Smooth muscle cell (in vitro differentiated cells): ENCODE measurements around the gene BCAS4. TPM values are rescaled to one million over a fixed set of nuclear protein-coding genes. Genes with fewer than 3 reads are reported as not detected.

Experiments
- DNase-seq: peaks from one replicate; lab custom pipeline; 2025; ENCODE audit not compliant: unreplicated experiment; lab: John Stamatoyannopoulos, UW
- H2AFZ ChIP-seq: fragments of 200-600 bp; sonication (generic); 2 replicates; pipeline ENCODE4 v1.6.0; 2016; ENCODE audit warnings: antibody characterized with exemption, low read depth, mild to moderate bottlenecking
- H3F3A ChIP-seq: fragments of 200-600 bp; sonication (generic); 2 replicates; pipeline ENCODE4 v1.6.0; 2017; ENCODE audit warnings: antibody characterized with exemption, low read depth
- H3K27ac ChIP-seq: fragments of 200-600 bp; sonication (generic); 2 replicates; pipeline ENCODE4 v1.5.1; 2016; ENCODE audit warnings: low read depth, mild to moderate bottlenecking
- H3K27me3 ChIP-seq: fragments of 200-600 bp; sonication (generic); 2 replicates; pipeline ENCODE4 v1.6.1; 2016; ENCODE audit warnings: low read depth, mild to moderate bottlenecking
- H3K36me3 ChIP-seq: fragments of 200-600 bp; sonication (generic); 2 replicates; pipeline ENCODE4 v1.5.1; 2016; ENCODE audit warnings: low read depth
- H3K4me1 ChIP-seq: fragments of 200-600 bp; sonication (generic); 2 replicates; pipeline ENCODE4 v1.5.1; 2016; ENCODE audit warnings: low read depth
- H3K4me2 ChIP-seq: fragments of 200-600 bp; sonication (generic); 2 replicates; pipeline ENCODE4 v1.6.0; 2016; ENCODE audit warnings: mild to moderate bottlenecking
- H3K4me3 ChIP-seq: fragments of 200-600 bp; sonication (generic); 2 replicates; pipeline ENCODE4 v1.5.1; 2016; ENCODE audit warnings: mild to moderate bottlenecking
- H3K79me2 ChIP-seq: fragments of 200-600 bp; sonication (generic); 2 replicates; pipeline ENCODE4 v1.6.0; 2016; ENCODE audit warnings: low read depth, mild to moderate bottlenecking
- H3K9ac ChIP-seq: fragments of 200-600 bp; sonication (generic); 2 replicates; pipeline ENCODE4 v1.6.0; 2016; ENCODE audit warnings: low read depth
- H3K9me3 ChIP-seq: fragments of 200-600 bp; sonication (generic); replicated peaks from 2 replicates; pipeline ENCODE4 v1.5.1; 2016; ENCODE audit warnings: low read depth
- H4K20me1 ChIP-seq: fragments of 200-600 bp; sonication (generic); 2 replicates; pipeline ENCODE4 v1.6.0; 2016; ENCODE audit warnings: low read depth
- WGBS: methylation state at CpG from one replicate; pipeline ENCODE4 v1.1.7; 2016; ENCODE audit warnings: low lambda C conversion rate; 5-methylcytosine and 5-hydroxymethylcytosine counted together
- polyA plus RNA-seq: library from polyadenylated mRNA; unstranded; fragments of >200 nt; fragmentation: Nextera tagmentation; extraction: Ambion mirVana; gene quantifications from 2 replicates; pipeline ENCODE4 v1.2.1, GENCODE V29; 2016
- total RNA-seq: library from RNA; depleted of rRNA; stranded (reverse); fragments of >200 nt; gene quantifications from 2 replicates; pipeline ENCODE4 v1.2.3, GENCODE V29; 2014
- TF ChIP-seq, protein P1 (sequence below): fragments of 200-600 bp; sonication (generic); IDR thresholded peaks from 2 replicates; pipeline ENCODE4 v1.5.1; 2017; ENCODE audit warnings: borderline replicate concordance, mild to moderate bottlenecking, antibody characterized with exemption; ENCODE audit not compliant: insufficient read depth, poor library complexity, severe bottlenecking

The BCAS4 gene
- total and polyA plus RNA-seq, 2 experiments from 2014 or later: 5.3 to 14.1 TPM

GRCh38 chr20:50821994-50822393, 27.1 kb downstream of the BCAS4 start:
- Histone ChIP-seq H2AFZ (no peak overlapping the region), H3F3A (no peaks in the 10 kb centered on the region), H3K4me1 (peaks cover 4% of the 10 kb centered on the region), H3K4me2 (no peak overlapping the region), H3K4me3 (no peak overlapping the region), H4K20me1 (no peaks in the 10 kb centered on the region), H3K27me3 (no peaks in the 10 kb centered on the region), H3K9me3 (no peaks in the 10 kb centered on the region), H3K27ac (no peak overlapping the region), H3K9ac (no peak overlapping the region), H3K79me2 (no peaks in the 10 kb centered on the region), H3K36me3 (no peaks in the 10 kb centered on the region)
- WGBS: 83% methylated on average over 7 of the region's 7 CpGs
- DNase-seq: no peak
- TF ChIP-seq, protein P1, sequence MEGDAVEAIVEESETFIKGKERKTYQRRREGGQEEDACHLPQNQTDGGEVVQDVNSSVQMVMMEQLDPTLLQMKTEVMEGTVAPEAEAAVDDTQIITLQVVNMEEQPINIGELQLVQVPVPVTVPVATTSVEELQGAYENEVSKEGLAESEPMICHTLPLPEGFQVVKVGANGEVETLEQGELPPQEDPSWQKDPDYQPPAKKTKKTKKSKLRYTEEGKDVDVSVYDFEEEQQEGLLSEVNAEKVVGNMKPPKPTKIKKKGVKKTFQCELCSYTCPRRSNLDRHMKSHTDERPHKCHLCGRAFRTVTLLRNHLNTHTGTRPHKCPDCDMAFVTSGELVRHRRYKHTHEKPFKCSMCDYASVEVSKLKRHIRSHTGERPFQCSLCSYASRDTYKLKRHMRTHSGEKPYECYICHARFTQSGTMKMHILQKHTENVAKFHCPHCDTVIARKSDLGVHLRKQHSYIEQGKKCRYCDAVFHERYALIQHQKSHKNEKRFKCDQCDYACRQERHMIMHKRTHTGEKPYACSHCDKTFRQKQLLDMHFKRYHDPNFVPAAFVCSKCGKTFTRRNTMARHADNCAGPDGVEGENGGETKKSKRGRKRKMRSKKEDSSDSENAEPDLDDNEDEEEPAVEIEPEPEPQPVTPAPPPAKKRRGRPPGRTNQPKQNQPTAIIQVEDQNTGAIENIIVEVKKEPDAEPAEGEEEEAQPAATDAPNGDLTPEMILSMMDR: no peak

DNA sequence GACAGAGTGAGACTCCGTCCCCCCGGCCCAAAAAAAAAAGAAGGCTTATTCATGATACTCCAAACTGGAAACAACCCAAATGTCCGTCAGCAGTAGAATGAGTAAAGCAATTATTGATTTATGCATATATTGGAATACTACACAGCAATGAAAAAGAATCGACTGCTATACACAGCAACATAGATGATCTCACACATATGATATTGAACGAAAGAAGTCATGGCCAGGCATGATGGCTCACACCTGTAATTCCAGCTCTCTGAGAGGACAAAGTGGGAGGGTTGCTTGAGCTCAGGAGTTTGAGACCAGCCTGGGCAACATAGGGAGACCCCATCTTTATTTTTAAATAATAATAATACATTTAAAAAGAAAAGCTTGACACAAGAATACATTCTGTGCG, 28.5 kb downstream of the BCAS4 start:
- Histone ChIP-seq H3K4me3 (no peak overlapping the region), H3K79me2 (no peaks in the 10 kb centered on the region), H3K36me3 (no peaks in the 10 kb centered on the region), H4K20me1 (no peaks in the 10 kb centered on the region), H3K9ac (no peak overlapping the region), H3K4me1 (peaks cover 4% of the 10 kb centered on the region), H2AFZ (no peak overlapping the region), H3K9me3 (no peaks in the 10 kb centered on the region), H3F3A (no peaks in the 10 kb centered on the region), H3K27me3 (no peaks in the 10 kb centered on the region), H3K4me2 (no peak overlapping the region), H3K27ac (no peak overlapping the region)
- no peak for DNase-seq
- WGBS: 98% methylated on average over 6 of the region's 6 CpGs
- TF ChIP-seq, protein P1: no peak

DNA sequence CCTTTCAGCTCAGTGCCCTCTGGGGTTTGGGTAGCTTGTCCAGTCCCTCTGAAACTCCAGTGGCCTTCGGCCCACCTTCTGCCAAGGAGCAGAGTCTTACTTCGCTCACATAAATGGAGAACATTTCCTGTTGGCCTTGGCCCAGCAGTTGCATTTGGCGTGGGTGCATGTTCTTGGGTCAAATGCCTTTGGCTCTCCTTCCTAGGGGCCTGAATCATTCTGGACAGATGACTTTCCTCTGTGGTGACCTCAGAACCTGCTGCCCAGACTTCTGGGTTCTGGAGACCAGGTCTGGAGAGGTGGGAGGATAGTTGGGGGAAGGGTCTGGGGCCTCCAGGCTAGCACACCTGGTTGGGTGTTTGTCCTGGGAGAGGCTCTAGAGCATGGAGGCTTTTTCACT, 29.3 kb downstream of the BCAS4 start:
- no peaks in the 10 kb centered on the region for H3K79me2 ChIP-seq
- H3K36me3 ChIP-seq: no peaks in the 10 kb centered on the region
- TF ChIP-seq, protein P1: no peak
- no peak overlapping the region for H3K27ac ChIP-seq
- H3K4me2 ChIP-seq: no peak overlapping the region
- H4K20me1 ChIP-seq: no peaks in the 10 kb centered on the region
- no peak overlapping the region for H3K9ac ChIP-seq
- no peaks in the 10 kb centered on the region for H3K9me3 ChIP-seq
- H3K27me3 ChIP-seq: no peaks in the 10 kb centered on the region
- no peaks in the 10 kb centered on the region for H3K4me1 ChIP-seq
- H3K4me3 ChIP-seq: no peak overlapping the region
- DNase-seq: no peak
- no peak overlapping the region for H2AFZ ChIP-seq
- WGBS: 92% methylated on average over 3 of the region's 3 CpGs
- H3F3A ChIP-seq: no peaks in the 10 kb centered on the region

GRCh38 chr20:50826121-50826520, 31.3 kb downstream of the BCAS4 start:
- 93% methylated on average over 2 of the region's 2 CpGs for WGBS
- Histone ChIP-seq H3K9ac (no peak overlapping the region), H4K20me1 (no peaks in the 10 kb centered on the region), H3K4me3 (no peak overlapping the region), H3K27me3 (no peaks in the 10 kb centered on the region), H3K79me2 (no peaks in the 10 kb centered on the region), H3K9me3 (no peaks in the 10 kb centered on the region), H3K4me1 (no peaks in the 10 kb centered on the region), H3F3A (no peaks in the 10 kb centered on the region), H3K27ac (no peak overlapping the region), H3K4me2 (no peak overlapping the region), H2AFZ (no peak overlapping the region), H3K36me3 (no peaks in the 10 kb centered on the region)
- no peak for DNase-seq
- TF ChIP-seq, protein P1: no peak
